Activated naive CD4-positive, alpha-beta T cell treated with anti-CD3 and anti-CD28 coated beads, Interleukin-2, amount 50 U/mL, for 72 hours (primary cell): ENCODE measurements around the gene SLC22A17. TPM values are rescaled to one million over a fixed set of nuclear protein-coding genes. Genes with fewer than 3 reads are reported as not detected.

Source experiments
- ATAC-seq, 2 donors: fragments of 150-1000 bp; cut with Tn5 transposase; 2 replicates each; pipeline ENCODE4 v1.10.0; 2021; ENCODE audit warnings: mild to moderate bottlenecking in 2 of 2, moderate library complexity in 2 of 2
- DNase-seq, 2 donors: peaks; one replicate each; pipeline ENCODE4 v3.0.0; 2021 to 2022; ENCODE audit warnings: low spot score in 2 of 2
- H3K27ac Mint-ChIP-seq, 2 donors: one replicate each; pipeline ENCODE4 v1.8.0; 2022; ENCODE audit warnings: mild to moderate bottlenecking in 2 of 2, mixed read lengths in 2 of 2
- H3K36me3 Mint-ChIP-seq, 2 donors: one replicate each; pipeline ENCODE4 v1.8.0; 2022; ENCODE audit warnings: mixed read lengths in 2 of 2
- H3K9me3 Mint-ChIP-seq, 2 donors: one replicate each; pipeline ENCODE4 v1.8.0; 2022; ENCODE audit warnings: mixed read lengths in 2 of 2
- total RNA-seq, 2 donors: library from RNA; stranded (reverse); gene quantifications; one replicate each; pipeline ENCODE4 v1.2.3, GENCODE V29; 2022

Gene SLC22A17
- total RNA-seq, 2 donors from 2014 or later, result 7.4 to 8.8 TPM

DNA sequence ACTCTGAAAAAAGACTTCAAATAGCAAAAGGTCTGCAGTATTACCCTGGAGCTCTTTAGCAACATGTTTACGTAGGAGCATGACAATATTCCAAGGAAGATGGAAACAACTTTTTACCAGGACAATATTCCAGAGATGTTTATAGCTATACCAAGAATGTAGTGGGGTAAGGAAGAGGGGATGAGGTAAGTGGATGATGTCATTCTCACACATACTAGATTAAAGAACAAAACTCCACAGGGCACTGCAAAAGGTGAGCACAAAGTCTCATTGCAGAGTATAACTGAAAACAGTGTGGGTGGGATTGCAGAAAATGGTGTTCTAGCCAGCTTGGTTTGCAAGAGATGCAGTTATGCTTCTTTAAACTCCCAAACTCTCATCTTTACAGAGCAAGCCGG is 32.6 kb upstream of the SLC22A17 start:
- no peak for ATAC-seq
- Mint-ChIP-seq H3K36me3 (no peaks in the 10 kb centered on the region), H3K9me3 (no peaks in the 10 kb centered on the region), H3K27ac (no peak overlapping the region)
- no peak for DNase-seq

GRCh38 chr14:23384364-23385080 is 31.8 kb upstream of the SLC22A17 start:
- ATAC-seq (no peak), DNase-seq (no peak)
- no peaks in the 10 kb centered on the region for H3K36me3 Mint-ChIP-seq
- H3K27ac Mint-ChIP-seq, result no peak overlapping the region
- no peaks in the 10 kb centered on the region for H3K9me3 Mint-ChIP-seq

DNA sequence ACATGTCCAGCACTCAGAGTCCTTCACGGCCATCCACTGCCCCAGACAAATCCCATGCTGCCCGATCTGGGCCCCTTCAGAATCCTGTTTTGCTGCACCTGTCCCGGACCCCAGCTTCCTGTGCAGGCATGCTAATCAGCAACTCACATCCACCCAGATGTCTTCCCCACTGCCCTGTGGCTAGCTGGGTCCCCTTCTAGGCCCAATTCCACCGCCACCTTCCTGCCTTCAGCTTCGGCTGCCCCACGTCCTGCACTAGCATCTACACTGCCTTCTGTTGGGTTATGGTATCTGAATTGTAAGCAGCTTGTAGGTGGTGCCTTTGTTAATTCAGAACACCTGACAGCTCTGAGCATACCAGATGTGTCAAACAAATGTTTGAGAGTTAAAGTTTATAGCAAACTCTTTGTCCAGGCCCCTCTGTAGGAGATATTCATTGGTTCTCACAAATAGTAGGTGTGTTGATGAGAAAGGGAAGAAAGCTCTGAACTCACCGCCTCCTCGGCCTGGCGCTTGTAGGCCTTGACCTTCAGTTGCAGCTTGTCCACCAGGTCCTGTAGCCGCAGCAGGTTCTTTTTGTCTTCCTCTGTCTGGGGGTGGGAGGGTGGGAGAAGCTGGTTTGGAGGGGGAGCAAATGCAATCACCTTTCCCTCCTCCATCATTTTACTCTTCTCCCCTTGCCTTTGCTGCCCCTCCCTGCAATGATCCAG is 30.2 kb upstream of the SLC22A17 start:
- ATAC-seq (no peak), DNase-seq (no peak)
- no peak overlapping the region for H3K27ac Mint-ChIP-seq
- H3K36me3 Mint-ChIP-seq, result no peaks in the 10 kb centered on the region
- no peaks in the 10 kb centered on the region for H3K9me3 Mint-ChIP-seq

- Mint-ChIP-seq H3K36me3 (no peaks in the 10 kb centered on the region), H3K27ac (no peak overlapping the region), H3K9me3 (no peaks in the 10 kb centered on the region)
- no peak for ATAC-seq
- no peak for DNase-seq
These were observed 29.6 kb upstream of the SLC22A17 start for GRCh38 chr14:23382276-23382675.

GRCh38 chr14:23381871-23382270 is 29.2 kb upstream of the SLC22A17 start:
- DNase-seq (no peak), ATAC-seq (no peak)
- H3K9me3 Mint-ChIP-seq, result no peaks in the 10 kb centered on the region
- no peak overlapping the region for H3K27ac Mint-ChIP-seq
- no peaks in the 10 kb centered on the region for H3K36me3 Mint-ChIP-seq

DNA sequence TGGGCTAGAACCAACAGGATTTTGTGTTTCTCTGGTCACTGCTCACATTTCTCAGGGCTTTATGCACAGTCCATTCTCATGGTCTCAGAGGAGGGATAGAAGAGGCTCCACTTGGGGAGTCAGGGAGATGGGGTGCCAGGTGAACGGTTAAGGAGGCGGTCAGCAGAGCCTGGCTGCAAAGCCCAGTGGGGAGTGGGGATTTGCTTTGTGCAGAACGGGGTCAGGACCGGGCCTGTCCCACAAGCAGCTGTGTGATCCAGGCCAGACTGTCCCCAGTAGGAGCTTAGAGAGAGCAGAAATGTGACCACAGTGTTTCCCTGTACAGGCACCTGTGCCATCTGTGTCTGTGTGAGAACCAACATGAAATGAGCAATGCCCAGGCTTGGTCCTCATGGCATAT is 28.3 kb upstream of the SLC22A17 start:
- no peaks in the 10 kb centered on the region for H3K36me3 Mint-ChIP-seq
- H3K9me3 Mint-ChIP-seq, result no peaks in the 10 kb centered on the region
- DNase-seq (no peak), ATAC-seq (no peak)
- no peak overlapping the region for H3K27ac Mint-ChIP-seq

GRCh38 chr14:23380197-23380914 is 27.7 kb upstream of the SLC22A17 start:
- peak; percentile 26 to 42 for ATAC-seq
- Mint-ChIP-seq H3K9me3 (no peaks in the 10 kb centered on the region), H3K27ac (no peak overlapping the region), H3K36me3 (no peaks in the 10 kb centered on the region)
- no peak for DNase-seq

- H3K27ac Mint-ChIP-seq, result no peak overlapping the region
- no peaks in the 10 kb centered on the region for H3K36me3 Mint-ChIP-seq
- ATAC-seq, result peak; percentile 88 to 93
These were observed 26.9 kb upstream of the SLC22A17 start for GRCh38 chr14:23379366-23380196.

GRCh38 chr14:23378612-23379220 is 26.0 kb upstream of the SLC22A17 start:
- DNase-seq (no peak), ATAC-seq (no peak)
- no peaks in the 10 kb centered on the region for H3K9me3 Mint-ChIP-seq
- peak overlapping the region in 1 of 2 donors; percentile 1 for H3K27ac Mint-ChIP-seq
- H3K36me3 Mint-ChIP-seq, result no peaks in the 10 kb centered on the region

More at GRCh38 chr14:23379366-23380196, 26.9 kb upstream of the SLC22A17 start:
- DNase-seq, result peak in 1 of 2 donors; percentile 76
- H3K9me3 Mint-ChIP-seq, result no peaks in the 10 kb centered on the region

- DNase-seq (no peak), ATAC-seq (no peak)
- Mint-ChIP-seq H3K36me3 (no peaks in the 10 kb centered on the region), H3K27ac (peak overlapping the region in 1 of 2 donors; percentile 69), H3K9me3 (no peaks in the 10 kb centered on the region)
These were observed 25.2 kb upstream of the SLC22A17 start for GRCh38 chr14:23377573-23378563.

- Mint-ChIP-seq H3K36me3 (no peaks in the 10 kb centered on the region), H3K9me3 (no peaks in the 10 kb centered on the region), H3K27ac (peak overlapping the region in 1 of 2 donors; percentile 69)
- no peak for ATAC-seq
- no peak for DNase-seq
These were observed 24.5 kb upstream of the SLC22A17 start for GRCh38 chr14:23377198-23377550.

- no peak for ATAC-seq
- Mint-ChIP-seq H3K36me3 (no peaks in the 10 kb centered on the region), H3K27ac (peak within 1 kb of the TSS in 1 of 2 donors; percentile 69), H3K9me3 (no peaks in the 10 kb centered on the region)
- no peak for DNase-seq
These were observed 24.0 kb upstream of the SLC22A17 start, which contains the start of gene CMTM5 for GRCh38 chr14:23376482-23377197. TSS of gene CMTM5 (plus strand) at chr14:23377046. CDS start at chr14:23377252, 206 bp downstream.

GRCh38 chr14:23375527-23376251 is 23.0 kb upstream of the SLC22A17 start:
- no peak for DNase-seq
- Mint-ChIP-seq H3K9me3 (no peaks in the 10 kb centered on the region), H3K36me3 (no peaks in the 10 kb centered on the region), H3K27ac (no peak overlapping the region)
- ATAC-seq, result no peak

- Mint-ChIP-seq H3K9me3 (no peaks in the 10 kb centered on the region), H3K36me3 (no peaks in the 10 kb centered on the region), H3K27ac (no peak overlapping the region)
- no peak for DNase-seq
- ATAC-seq, result no peak
These were observed 20.4 kb upstream of the SLC22A17 start for GRCh38 chr14:23373041-23373440.
